Naive thymus-derived CD4-positive, alpha-beta T cell (primary cell): ENCODE measurements around the gene HAPSTR1. TPM values are rescaled to one million over a fixed set of nuclear protein-coding genes. Genes with fewer than 3 reads are reported as not detected.

ENCODE experiments used
- ATAC-seq: fragments of 150-1000 bp; cut with Tn5 transposase; 2 replicates; pipeline ENCODE4 v1.10.0; 2021; ENCODE audit warnings: mild to moderate bottlenecking, moderate library complexity
- CTCF ChIA-PET: fragments of 350-600 bp; sonication (Branson Sonifier 250); formaldehyde crosslinking; loops from one replicate; lab custom pipeline; 2021; ENCODE audit warnings: antibody characterized with exemption; lab: Charles Lee
- POLR2A ChIA-PET: fragments of 350-600 bp; sonication (Branson Sonifier 250); formaldehyde crosslinking; loops from one replicate; lab custom pipeline; 2021; ENCODE audit warnings: antibody characterized with exemption, inconsistent platforms; lab: Charles Lee
- DNase-seq, 9 donors: peaks; one replicate each; pipeline versions ENCODE4 v3.0.0 to v3.0.0-alpha.2; 2020 to 2022; ENCODE audit warnings: mixed read lengths in 1 of 9
- H3K27ac ChIP-seq: one replicate; pipeline ENCODE4 v1.7.0; 2013; ENCODE audit warnings: mild to moderate bottlenecking, low read depth, low read length, moderate library complexity
- H3K27me3 ChIP-seq, 2 donors: one replicate each; pipeline ENCODE4 v1.7.0; 2013; ENCODE audit warnings: low read length in 2 of 2, mild to moderate bottlenecking in 2 of 2, moderate library complexity in 2 of 2; ENCODE audit not compliant: control insufficient read depth in 2 of 2, insufficient read depth in 2 of 2
- H3K36me3 ChIP-seq, 3 experiments: 1 replicate in 2 of 3; 2 replicates in 1 of 3; pipeline ENCODE4 v1.7.0; 2013; ENCODE audit warnings: low read length in 3 of 3, mild to moderate bottlenecking in 3 of 3, moderate library complexity in 1 of 3; ENCODE audit not compliant: insufficient read depth in 3 of 3, control insufficient read depth in 2 of 3
- H3K4me1 ChIP-seq, 2 donors: one replicate each; pipeline ENCODE4 v1.7.0; 2013; ENCODE audit warnings: low read length in 2 of 2, mild to moderate bottlenecking in 2 of 2, moderate library complexity in 1 of 2; ENCODE audit not compliant: control insufficient read depth in 2 of 2, insufficient read depth in 2 of 2
- H3K4me3 ChIP-seq: 2 replicates; pipeline ENCODE4 v1.7.0; 2013; ENCODE audit warnings: mild to moderate bottlenecking, low read length
- H3K9me3 ChIP-seq, 3 experiments: 1 replicate in 2 of 3; 2 replicates in 1 of 3; pipeline ENCODE4 v1.7.0; 2013; ENCODE audit warnings: low read length in 3 of 3; ENCODE audit not compliant: control insufficient read depth in 2 of 3
- H3K27ac Mint-ChIP-seq, 9 donors: one replicate each; pipeline ENCODE4 v1.8.0; 2020 to 2022; ENCODE audit warnings: mixed read lengths in 9 of 9, mild to moderate bottlenecking in 8 of 9, moderate library complexity in 5 of 9, inconsistent platforms in 2 of 9
- H3K27me3 Mint-ChIP-seq, 5 donors: one replicate each; pipeline ENCODE4 v1.8.0; 2021 to 2022; ENCODE audit warnings: mixed read lengths in 5 of 5, mild to moderate bottlenecking in 1 of 5
- H3K36me3 Mint-ChIP-seq, 5 donors: one replicate each; pipeline ENCODE4 v1.8.0; 2020 to 2022; ENCODE audit warnings: mixed read lengths in 5 of 5, mild to moderate bottlenecking in 3 of 5, inconsistent platforms in 1 of 5
- H3K4me1 Mint-ChIP-seq, 7 donors: one replicate each; pipeline ENCODE4 v1.8.0; 2020 to 2022; ENCODE audit warnings: mixed read lengths in 7 of 7, mild to moderate bottlenecking in 3 of 7, inconsistent platforms in 1 of 7
- H3K4me3 Mint-ChIP-seq, 10 donors: one replicate each; pipeline ENCODE4 v1.8.0; 2020 to 2022; ENCODE audit warnings: mild to moderate bottlenecking in 10 of 10, mixed read lengths in 10 of 10, moderate library complexity in 6 of 10, inconsistent platforms in 2 of 10
- H3K9me3 Mint-ChIP-seq, 11 donors: one replicate each; pipeline ENCODE4 v1.8.0; 2020 to 2022; ENCODE audit warnings: mixed read lengths in 11 of 11, mild to moderate bottlenecking in 4 of 11, inconsistent platforms in 1 of 11, moderate library complexity in 1 of 11
- intact Hi-C, 2 donors: fragments of 100-400 bp; cut with micrococcal nuclease; formaldehyde crosslinking; loops; one replicate each; pipeline ENCODE4 v1.15.1; 2023
- polyA plus RNA-seq, 2 donors: library from polyadenylated mRNA; unstranded; fragments of 300-500 nt; fragmentation: Illumina TruSeq; gene quantifications; one replicate each; pipeline ENCODE4 v1.2.3, GENCODE V29; 2021
- total RNA-seq, 6 experiments: library from RNA in 5 of 6; stranded (reverse) in 5 of 6; gene quantifications; 1 replicate in 5 of 6; 2 replicates in 1 of 6; pipeline ENCODE4 v1.2.3 and lab custom pipeline; 2021 to 2026

The HAPSTR1 gene
- total and polyA plus RNA-seq, 7 experiments from 2014 or later, result 11.4 to 136 (median 83.6) TPM

- H3K4me3 ChIP-seq, result no peak overlapping the region
- Mint-ChIP-seq H3K9me3 (peaks cover 0 to 7% (median 3%) of the 10 kb centered on the region in 11 donors), H3K27ac (no peak overlapping the region), H3K4me3 (no peak overlapping the region), H3K36me3 (peaks cover 0 to 7% (median 0%) of the 10 kb centered on the region in 5 donors), H3K27me3 (peaks cover 0 to 4% (median 0%) of the 10 kb centered on the region in 5 donors), H3K4me1 (peaks cover 0 to 12% (median 8%) of the 10 kb centered on the region in 7 donors)
- no peaks in the 10 kb centered on the region for H3K36me3 ChIP-seq
- H3K4me1 ChIP-seq, result no peaks in the 10 kb centered on the region
- intact Hi-C loops, result no loop called here
- no peaks in the 10 kb centered on the region for H3K9me3 ChIP-seq
- CTCF ChIA-PET, result no interaction called here
- ATAC-seq (no peak), DNase-seq (no peak)
- POLR2A ChIA-PET, result interaction anchor here (1.7 kb wide), 1 partner anchor 12 kb away, joined by 5 read pairs; no protein-coding TSS in a partner anchor
- no peaks in the 10 kb centered on the region for H3K27me3 ChIP-seq
- no peak overlapping the region for H3K27ac ChIP-seq
Observed at GRCh38 chr16:9065077-9065476, 26.4 kb upstream of the HAPSTR1 start.

- intact Hi-C loops, result no loop called here
- Mint-ChIP-seq H3K4me3 (no peak overlapping the region), H3K27ac (no peak overlapping the region), H3K4me1 (peaks cover 0 to 16% (median 4%) of the 10 kb centered on the region in 7 donors), H3K27me3 (peaks cover 0 to 4% (median 0%) of the 10 kb centered on the region in 5 donors), H3K9me3 (peaks cover 0 to 9% (median 3%) of the 10 kb centered on the region in 11 donors), H3K36me3 (peaks cover 0 to 7% (median 0%) of the 10 kb centered on the region in 5 donors)
- POLR2A ChIA-PET, result no interaction called here
- CTCF ChIA-PET, result interaction anchor here (0.6 kb wide), 1 partner anchor 56 kb away, joined by 4 read pairs; no protein-coding TSS in a partner anchor
- Histone ChIP-seq H3K36me3 (no peaks in the 10 kb centered on the region), H3K4me3 (no peak overlapping the region), H3K4me1 (no peaks in the 10 kb centered on the region), H3K27ac (no peak overlapping the region), H3K9me3 (no peaks in the 10 kb centered on the region), H3K27me3 (no peaks in the 10 kb centered on the region)
- ATAC-seq (no peak), DNase-seq (no peak)
Observed at GRCh38 chr16:9068886-9069285, 22.6 kb upstream of the HAPSTR1 start.

GRCh38 chr16:9070254-9070653 is 21.2 kb upstream of the HAPSTR1 start:
- Histone ChIP-seq H3K4me1 (no peaks in the 10 kb centered on the region), H3K9me3 (no peaks in the 10 kb centered on the region), H3K27ac (no peak overlapping the region), H3K36me3 (no peaks in the 10 kb centered on the region), H3K27me3 (no peaks in the 10 kb centered on the region), H3K4me3 (no peak overlapping the region)
- H3K4me3 Mint-ChIP-seq, result no peak overlapping the region
- CTCF ChIA-PET, result no interaction called here
- POLR2A ChIA-PET, result no interaction called here
- no peak for ATAC-seq
- H3K9me3 Mint-ChIP-seq, result peaks cover 0 to 9% (median 3%) of the 10 kb centered on the region in 11 donors
- peaks cover 0 to 4% (median under 1%) of the 10 kb centered on the region in 5 donors for H3K27me3 Mint-ChIP-seq
- no peak for DNase-seq
- H3K4me1 Mint-ChIP-seq, result peaks cover 0 to 16% (median 4%) of the 10 kb centered on the region in 7 donors
- intact Hi-C loops, result no loop called here
- H3K36me3 Mint-ChIP-seq, result peaks cover 0 to 7% (median 0%) of the 10 kb centered on the region in 5 donors
- H3K27ac Mint-ChIP-seq, result no peak overlapping the region

- Mint-ChIP-seq H3K9me3 (peaks cover 0 to 10% (median 3%) of the 10 kb centered on the region in 11 donors), H3K27ac (no peak overlapping the region), H3K4me3 (no peak overlapping the region), H3K36me3 (peaks cover 0 to 8% (median 0%) of the 10 kb centered on the region in 5 donors), H3K4me1 (peaks cover 0 to 16% (median 4%) of the 10 kb centered on the region in 7 donors), H3K27me3 (peaks cover 0 to 9% (median 5%) of the 10 kb centered on the region in 5 donors)
- no peak overlapping the region for H3K27ac ChIP-seq
- DNase-seq (no peak), ATAC-seq (no peak)
- no peaks in the 10 kb centered on the region for H3K27me3 ChIP-seq
- H3K4me3 ChIP-seq, result no peak overlapping the region
- CTCF ChIA-PET, result no interaction called here
- intact Hi-C loops, result no loop called here
- POLR2A ChIA-PET, result no interaction called here
- H3K36me3 ChIP-seq, result no peaks in the 10 kb centered on the region
- H3K4me1 ChIP-seq, result no peaks in the 10 kb centered on the region
- H3K9me3 ChIP-seq, result no peaks in the 10 kb centered on the region
Observed at GRCh38 chr16:9071377-9071776, 20.1 kb upstream of the HAPSTR1 start.

- Mint-ChIP-seq H3K27me3 (peaks cover 0 to 6% (median 5%) of the 10 kb centered on the region in 5 donors), H3K9me3 (peaks cover 0 to 16% (median 4%) of the 10 kb centered on the region in 11 donors), H3K36me3 (peaks cover 0 to 20% (median 3%) of the 10 kb centered on the region in 5 donors), H3K4me3 (peak overlapping the region in 1 of 10 donors; percentile 55), H3K27ac (peak overlapping the region in 1 of 9 donors; percentile 87), H3K4me1 (peaks cover 4 to 28% (median 9%) of the 10 kb centered on the region in 7 donors)
- Histone ChIP-seq H3K4me3 (no peak overlapping the region), H3K4me1 (no peaks in the 10 kb centered on the region), H3K9me3 (no peaks in the 10 kb centered on the region), H3K27me3 (no peaks in the 10 kb centered on the region), H3K27ac (no peak overlapping the region), H3K36me3 (no peaks in the 10 kb centered on the region)
- ChIA-PET POLR2A (no interaction called here), CTCF (no interaction called here)
- intact Hi-C loops, result loop anchor here in 1 of 2 donors (2.0 kb wide), 1 partner anchor 18 kb away; the partner anchor contains the start of gene HAPSTR1
- DNase-seq (no peak), ATAC-seq (no peak)
Observed at GRCh38 chr16:9072806-9073341, 18.6 kb upstream of the HAPSTR1 start.

GRCh38 chr16:9075299-9076071 is 16.0 kb upstream of the HAPSTR1 start:
- Histone ChIP-seq H3K27ac (no peak overlapping the region), H3K27me3 (no peaks in the 10 kb centered on the region), H3K36me3 (no peaks in the 10 kb centered on the region), H3K9me3 (no peaks in the 10 kb centered on the region), H3K4me1 (no peaks in the 10 kb centered on the region), H3K4me3 (no peak overlapping the region)
- ATAC-seq, result no peak
- H3K9me3 Mint-ChIP-seq, result peaks cover 0 to 23% (median 9%) of the 10 kb centered on the region in 11 donors
- ChIA-PET CTCF (no interaction called here), POLR2A (interaction anchor here (1.2 kb wide), 1 partner anchor 16 kb away, joined by 4 read pairs; the partner anchor contains the start of gene HAPSTR1)
- intact Hi-C loops, result loop anchor here in 1 of 2 donors (5.0 kb wide), 2 partner anchors 113 to 278 kb away; partner anchors contain the start of genes PMM2, TMEM186 and USP7
- DNase-seq, result no peak
- peaks cover 0 to 24% (median 0%) of the 10 kb centered on the region in 5 donors for H3K36me3 Mint-ChIP-seq
- no peak overlapping the region for H3K27ac Mint-ChIP-seq
- peaks cover 0 to 6% (median 5%) of the 10 kb centered on the region in 5 donors for H3K27me3 Mint-ChIP-seq
- H3K4me3 Mint-ChIP-seq, result no peak overlapping the region
- peaks cover 13 to 39% (median 23%) of the 10 kb centered on the region in 7 donors for H3K4me1 Mint-ChIP-seq
